HCEC 1CT (cell line): ENCODE results near the gene BRPF3.

Experiments used
- DNase-seq: peaks from one replicate; pipeline ENCODE4 v3.0.0-alpha.2; 2017

Gene BRPF3

GRCh38 chr6:36196113-36196879 lies at the start of gene BRPF3:
TSS of gene BRPF3 (plus strand) at chr6:36196744. CDS start at chr6:36200323, 3,579 bp downstream.
- DNase-seq = peak; percentile 65

GRCh38 chr6:36147294-36147693 lies 49.2 kb upstream of the BRPF3 start:
- no peak for DNase-seq

- DNase-seq = no peak
These were observed 47.1 kb upstream of the BRPF3 start for GRCh38 chr6:36149476-36149875.

GRCh38 chr6:36150283-36150682 lies 46.3 kb upstream of the BRPF3 start:
- no peak for DNase-seq

- no peak for DNase-seq
These were observed 42.3 kb upstream of the BRPF3 start for GRCh38 chr6:36154286-36154685.

GRCh38 chr6:36155662-36156061 lies 40.9 kb upstream of the BRPF3 start:
- no peak for DNase-seq

GRCh38 chr6:36160147-36160760 lies 36.3 kb upstream of the BRPF3 start:
- DNase-seq = peak; percentile 9

GRCh38 chr6:36169023-36170007 lies 27.2 kb upstream of the BRPF3 start:
- DNase-seq = no peak

GRCh38 chr6:36170704-36171103 lies 25.8 kb upstream of the BRPF3 start:
- DNase-seq = no peak

GRCh38 chr6:36171573-36171972 lies 25.0 kb upstream of the BRPF3 start:
- DNase-seq = no peak

- DNase-seq = no peak
These were observed 19.4 kb upstream of the BRPF3 start for GRCh38 chr6:36177166-36177565.

GRCh38 chr6:36178544-36178943 lies 18.0 kb upstream of the BRPF3 start:
- no peak for DNase-seq

GRCh38 chr6:36180126-36180525 lies 16.4 kb upstream of the BRPF3 start:
- no peak for DNase-seq

GRCh38 chr6:36184311-36184710 lies 12.2 kb upstream of the BRPF3 start:
- DNase-seq = no peak

GRCh38 chr6:36186199-36186598 lies 10.3 kb upstream of the BRPF3 start:
- DNase-seq = no peak

GRCh38 chr6:36187446-36187845 lies 9.1 kb upstream of the BRPF3 start:
- no peak for DNase-seq

GRCh38 chr6:36195471-36196112 lies 952 bp upstream of the BRPF3 start:
- DNase-seq = no peak

GRCh38 chr6:36196880-36197548 lies 470 bp downstream of the BRPF3 start:
- peak; percentile 94 for DNase-seq

GRCh38 chr6:36197739-36198221 lies 1.2 kb downstream of the BRPF3 start:
- no peak for DNase-seq

GRCh38 chr6:36198986-36199385 lies 2.4 kb downstream of the BRPF3 start:
- no peak for DNase-seq

- DNase-seq = no peak
These were observed 3.8 kb downstream of the BRPF3 start for GRCh38 chr6:36200154-36200891.
